NCI-H526 treated with DMSO at 0.1 percent for 48 hours (cell line): ENCODE measurements around the gene GPRC5A.
A peak's percentile ranks its signal among the peaks of the same experiment; 100 is the strongest.
"Not testable (repeated sequence)": the region's sequence is repeated elsewhere in the genome, so short reads cannot be mapped to it uniquely, and the experiment has no call there.

Source experiments
- DNase-seq: peaks from one replicate; lab custom pipeline; 2025; lab: John Stamatoyannopoulos, UW

The GPRC5A gene, protein sequence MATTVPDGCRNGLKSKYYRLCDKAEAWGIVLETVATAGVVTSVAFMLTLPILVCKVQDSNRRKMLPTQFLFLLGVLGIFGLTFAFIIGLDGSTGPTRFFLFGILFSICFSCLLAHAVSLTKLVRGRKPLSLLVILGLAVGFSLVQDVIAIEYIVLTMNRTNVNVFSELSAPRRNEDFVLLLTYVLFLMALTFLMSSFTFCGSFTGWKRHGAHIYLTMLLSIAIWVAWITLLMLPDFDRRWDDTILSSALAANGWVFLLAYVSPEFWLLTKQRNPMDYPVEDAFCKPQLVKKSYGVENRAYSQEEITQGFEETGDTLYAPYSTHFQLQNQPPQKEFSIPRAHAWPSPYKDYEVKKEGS

GRCh38 chr12:12891080-12891880 lies at the start of gene GPRC5A:
Gene GPRC5A, plus strand, starts transcription at chr12:12891562. Its CDS starts 16,688 bp downstream, at chr12:12908250.
- DNase-seq = peak; percentile 73

DNA sequence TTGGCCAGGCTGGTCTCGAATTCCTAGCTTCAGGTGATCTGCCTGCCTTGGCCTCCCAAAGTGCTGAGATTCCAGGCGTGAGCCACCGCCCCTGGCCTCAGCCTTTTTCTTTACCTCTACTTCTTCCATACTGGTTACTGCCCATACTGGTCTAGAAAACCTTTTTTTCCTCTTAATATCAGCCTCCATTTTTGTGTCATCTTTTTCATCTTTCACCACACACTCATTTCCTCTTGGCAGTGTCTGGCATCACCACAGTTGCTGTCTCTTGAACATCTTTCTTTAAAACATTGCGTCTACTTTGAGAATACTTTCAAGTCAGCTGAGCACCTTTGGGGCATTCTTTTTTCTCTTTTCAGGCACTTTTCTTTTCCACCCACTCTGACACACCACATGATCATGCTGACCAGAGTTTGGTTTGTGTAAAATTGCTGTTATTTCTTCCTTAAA lies 45.5 kb upstream of the GPRC5A start:
- no peak for DNase-seq

GRCh38 chr12:12846780-12847179 lies 44.6 kb upstream of the GPRC5A start:
- not testable (repeated sequence) for DNase-seq

DNA sequence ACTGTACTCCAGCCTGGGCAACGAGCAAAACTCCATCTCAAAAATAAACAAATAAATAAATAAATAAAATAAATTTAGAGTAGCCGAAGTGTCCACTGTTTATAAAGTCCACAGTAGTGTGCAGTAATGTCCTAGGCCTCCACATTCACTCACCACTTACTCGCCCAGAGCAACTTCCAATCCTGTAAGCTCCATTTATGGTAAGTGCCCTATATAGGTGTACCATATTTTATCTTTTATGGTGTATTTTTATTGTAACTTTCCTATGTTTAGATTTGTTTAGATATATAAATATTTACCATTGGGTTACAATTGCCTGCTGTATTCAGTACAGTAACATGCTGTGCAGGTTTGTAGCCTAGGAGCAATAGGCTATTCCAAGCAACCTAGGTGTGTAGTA lies 37.9 kb upstream of the GPRC5A start:
- DNase-seq = no peak

DNA sequence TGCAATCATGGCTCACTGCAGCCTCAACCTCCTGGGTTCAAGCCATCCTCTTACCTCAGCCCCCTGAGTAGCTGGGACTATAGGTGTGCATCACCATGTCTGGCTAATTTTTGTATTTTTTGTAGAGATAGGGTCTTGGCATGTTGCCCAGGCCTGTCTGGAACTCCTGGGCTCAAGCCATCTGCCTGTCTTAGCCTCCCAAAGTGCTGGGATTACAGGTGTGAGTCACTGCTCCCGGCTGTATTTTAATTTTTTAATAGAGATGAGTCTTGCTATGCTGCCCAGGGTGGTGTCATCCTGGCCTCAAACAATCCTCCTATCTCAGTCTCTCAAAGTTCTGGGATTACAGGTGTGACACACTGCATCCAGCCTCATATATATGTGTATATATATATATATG lies 31.7 kb upstream of the GPRC5A start:
- DNase-seq = no peak

- DNase-seq = no peak
Measured at GRCh38 chr12:12864243-12864642, 27.1 kb upstream of the GPRC5A start.

DNA sequence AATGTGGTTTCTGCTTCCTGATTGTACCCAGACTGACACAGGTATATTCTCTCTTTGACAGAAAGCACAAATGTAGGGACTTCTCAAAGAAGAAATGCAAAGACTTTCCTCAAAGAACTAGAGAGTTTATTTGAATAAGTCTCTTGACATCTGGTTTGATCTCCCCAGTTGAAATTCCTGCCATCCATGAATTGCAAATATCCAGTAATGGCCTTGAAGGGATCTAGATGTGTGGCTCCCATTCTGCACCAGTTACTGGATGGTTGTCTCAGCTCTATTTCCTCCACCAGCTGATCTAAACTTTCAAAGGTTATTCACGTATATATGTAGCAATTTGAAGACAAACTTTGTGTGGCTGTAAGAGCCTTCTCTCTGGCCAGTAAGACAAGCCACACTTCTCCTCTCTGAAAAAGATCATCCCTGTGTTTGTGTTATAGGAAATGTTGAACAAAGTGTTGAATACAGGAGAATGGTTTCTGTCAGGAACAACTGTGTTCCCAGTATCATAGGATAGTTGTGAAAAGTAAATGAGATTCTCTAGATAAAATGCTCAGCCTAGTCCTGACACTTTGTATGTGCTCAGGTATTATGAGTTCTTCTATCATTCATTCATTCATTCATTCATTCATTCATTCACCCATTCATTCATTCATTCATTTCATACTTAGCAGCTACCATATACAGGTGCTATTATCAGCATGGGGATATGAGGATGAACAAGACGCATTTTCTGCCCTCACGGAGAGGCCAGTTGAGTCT lies 22.7 kb upstream of the GPRC5A start:
- no peak for DNase-seq

- DNase-seq = no peak
Measured at GRCh38 chr12:12870465-12870864, 20.9 kb upstream of the GPRC5A start.

- no peak for DNase-seq
Measured at GRCh38 chr12:12871587-12872138, 19.7 kb upstream of the GPRC5A start.

- DNase-seq = no peak
Measured at GRCh38 chr12:12872139-12872933, 19.0 kb upstream of the GPRC5A start.

DNA sequence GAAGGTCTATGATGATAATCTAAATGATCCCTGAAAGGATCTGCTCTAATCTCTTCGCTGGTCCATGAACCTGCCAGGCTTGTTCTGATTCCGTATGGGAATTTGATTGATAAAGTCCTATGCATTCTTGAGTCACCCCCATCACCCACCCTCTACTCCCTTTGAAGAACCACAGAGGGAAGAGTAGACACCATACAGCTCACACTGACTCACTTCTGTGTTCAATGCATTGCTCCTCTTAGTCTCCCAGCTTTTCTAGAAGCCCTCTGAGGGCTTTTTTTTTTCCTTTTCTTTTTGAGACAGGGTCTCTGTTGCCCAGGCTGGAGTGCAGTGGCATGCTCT lies 18.5 kb upstream of the GPRC5A start:
- DNase-seq = no peak

GRCh38 chr12:12874029-12874428 lies 17.3 kb upstream of the GPRC5A start:
- DNase-seq = no peak

- not testable (repeated sequence) for DNase-seq
Measured at GRCh38 chr12:12875301-12875700, 16.1 kb upstream of the GPRC5A start.

- DNase-seq = no peak
Measured at GRCh38 chr12:12877153-12877768, 14.1 kb upstream of the GPRC5A start.

DNA sequence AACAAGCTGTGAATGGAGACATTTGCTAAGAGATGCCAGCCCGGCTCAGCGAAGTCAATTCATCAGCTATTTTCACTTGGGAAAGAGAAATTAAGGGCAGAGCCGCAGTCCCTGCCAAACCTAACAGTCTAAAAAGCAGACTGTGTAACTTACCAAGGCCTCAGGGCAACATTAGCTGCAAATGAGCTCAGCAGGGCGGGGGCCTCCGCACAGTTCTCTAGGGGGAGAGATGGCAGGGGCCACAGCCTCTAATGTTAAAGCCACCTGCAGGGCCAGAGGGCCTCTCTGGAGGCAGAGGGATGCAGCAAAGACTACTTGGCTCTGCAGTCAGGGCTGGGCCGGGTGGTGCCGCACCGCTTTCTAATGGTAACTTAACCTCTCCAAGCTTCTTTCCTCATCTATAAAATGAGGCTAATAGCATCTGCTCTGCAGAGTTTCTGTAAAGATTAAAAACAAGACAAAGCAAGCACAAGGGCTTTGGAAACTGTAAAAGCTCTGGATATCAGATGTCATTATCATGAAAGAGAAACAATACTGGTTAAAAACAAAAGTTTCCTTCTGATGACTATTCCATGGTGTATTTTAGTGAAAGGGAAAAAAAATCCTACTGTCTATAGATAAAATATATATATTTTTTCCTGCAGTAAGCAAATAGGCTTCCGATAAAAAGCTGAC lies 13.4 kb upstream of the GPRC5A start:
- DNase-seq = no peak

DNA sequence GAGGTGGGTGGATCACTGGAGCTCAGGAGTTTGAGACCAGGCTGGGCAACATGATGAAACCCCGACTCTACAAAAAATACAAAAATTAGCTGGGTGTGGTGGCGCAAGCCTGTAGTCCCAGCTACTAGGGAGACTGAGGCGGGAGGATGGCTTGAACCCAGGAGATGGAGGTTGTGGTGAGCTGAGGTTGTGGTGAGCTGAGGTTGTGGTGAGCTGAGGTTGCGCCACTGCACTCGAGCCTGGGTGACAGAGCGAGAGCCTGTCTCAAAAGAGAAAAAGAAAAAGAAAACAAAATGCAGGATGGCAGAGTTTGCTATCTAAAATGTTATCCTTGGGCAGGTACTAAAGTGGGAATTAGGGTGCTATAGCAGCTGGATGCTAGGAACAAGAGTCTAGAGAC lies 10.8 kb upstream of the GPRC5A start:
- DNase-seq = no peak

DNA sequence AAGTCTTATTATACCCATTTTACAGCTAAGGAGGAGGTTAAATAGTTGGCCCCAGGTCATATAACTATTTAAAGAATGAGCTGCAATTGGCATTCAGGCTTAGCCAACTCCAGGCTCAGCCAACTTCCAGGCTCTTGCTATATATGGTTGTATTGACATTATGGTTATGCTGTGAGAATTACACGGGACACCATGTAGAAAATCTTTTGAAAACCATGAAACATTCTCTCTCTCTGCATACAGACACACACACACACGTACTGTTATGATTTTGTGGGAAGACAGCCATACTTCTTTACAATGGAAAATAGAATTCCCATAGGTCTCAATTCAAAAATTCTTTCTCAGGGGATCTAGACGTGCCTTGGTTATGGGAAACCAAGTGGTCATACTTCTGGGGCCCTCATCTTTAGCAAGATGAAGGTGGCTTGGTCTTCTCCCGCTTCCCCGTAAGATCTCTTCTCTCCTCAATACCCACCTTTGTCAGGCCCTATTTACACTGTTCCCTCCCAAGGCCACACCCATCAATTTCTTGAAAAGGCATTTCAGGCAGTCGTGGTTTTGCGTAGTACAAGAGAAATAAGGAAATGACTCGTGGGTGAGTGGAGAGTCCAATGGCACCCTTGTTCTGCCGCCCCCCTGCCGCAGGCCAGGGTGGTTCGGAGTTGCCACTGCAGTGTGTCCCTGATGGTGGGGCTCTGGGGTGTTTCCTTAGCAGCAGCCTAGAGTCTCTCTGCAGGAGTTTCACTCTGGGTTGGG lies 10.0 kb upstream of the GPRC5A start:
- DNase-seq = no peak

DNA sequence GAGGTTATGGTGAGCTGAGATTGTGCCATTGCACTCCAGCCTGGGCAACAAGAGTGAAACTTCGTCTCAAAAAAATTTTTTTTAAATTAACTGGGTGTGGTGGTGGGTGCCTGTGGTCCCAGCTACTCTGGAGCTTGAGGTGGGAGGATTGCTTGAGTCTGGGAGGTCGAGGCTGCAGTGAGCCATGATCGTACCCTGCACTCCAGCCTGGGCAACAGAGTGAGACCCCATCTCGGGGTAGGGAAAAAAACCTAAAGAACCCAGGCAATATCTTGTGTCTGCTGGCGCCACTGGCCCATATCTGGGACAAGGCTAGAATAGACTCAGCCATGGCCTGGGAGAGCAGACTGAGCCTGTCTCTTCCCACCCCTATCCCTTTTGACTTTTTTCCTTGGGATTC lies 9.1 kb upstream of the GPRC5A start:
- DNase-seq = no peak

GRCh38 chr12:12883369-12884001 lies 7.9 kb upstream of the GPRC5A start:
- DNase-seq = no peak
